Fibroblast of the aortic adventitia (primary cell): Measurements from ENCODE around the gene LRMDA. TPM values are rescaled to one million over a fixed set of nuclear protein-coding genes. Genes with fewer than 3 reads are reported as not detected.

Source experiments
- DNase-seq: peaks from one replicate; pipeline ENCODE4 v3.0.0-alpha.2; 2010; ENCODE audit warnings: low read depth
- H3K4me3 ChIP-seq: 2 replicates; pipeline ENCODE4 v1.5.1; 2011; ENCODE audit warnings: low read depth, mild to moderate bottlenecking, control low read depth, low read length, moderate library complexity
- total RNA-seq: library from RNA; depleted of rRNA; stranded (reverse); fragments of >200 nt; gene quantifications from 2 replicates; pipeline ENCODE4 v1.2.3, GENCODE V29; 2012; ENCODE audit warnings: low replicate concordance
- TF ChIP-seq, protein P1 (sequence below): IDR thresholded peaks from 2 replicates; pipeline ENCODE4 v1.5.1; 2011; ENCODE audit warnings: mild to moderate bottlenecking, low read length, control low read depth, inconsistent platforms; ENCODE audit not compliant: insufficient read depth

LRMDA gene
- total RNA-seq, 1 donor, result 6.3 TPM

GRCh38 chr10:76552091-76552873 lies 1120.9 kb downstream of the LRMDA start:
- DNase-seq, result no peak
- TF ChIP-seq, protein P1, sequence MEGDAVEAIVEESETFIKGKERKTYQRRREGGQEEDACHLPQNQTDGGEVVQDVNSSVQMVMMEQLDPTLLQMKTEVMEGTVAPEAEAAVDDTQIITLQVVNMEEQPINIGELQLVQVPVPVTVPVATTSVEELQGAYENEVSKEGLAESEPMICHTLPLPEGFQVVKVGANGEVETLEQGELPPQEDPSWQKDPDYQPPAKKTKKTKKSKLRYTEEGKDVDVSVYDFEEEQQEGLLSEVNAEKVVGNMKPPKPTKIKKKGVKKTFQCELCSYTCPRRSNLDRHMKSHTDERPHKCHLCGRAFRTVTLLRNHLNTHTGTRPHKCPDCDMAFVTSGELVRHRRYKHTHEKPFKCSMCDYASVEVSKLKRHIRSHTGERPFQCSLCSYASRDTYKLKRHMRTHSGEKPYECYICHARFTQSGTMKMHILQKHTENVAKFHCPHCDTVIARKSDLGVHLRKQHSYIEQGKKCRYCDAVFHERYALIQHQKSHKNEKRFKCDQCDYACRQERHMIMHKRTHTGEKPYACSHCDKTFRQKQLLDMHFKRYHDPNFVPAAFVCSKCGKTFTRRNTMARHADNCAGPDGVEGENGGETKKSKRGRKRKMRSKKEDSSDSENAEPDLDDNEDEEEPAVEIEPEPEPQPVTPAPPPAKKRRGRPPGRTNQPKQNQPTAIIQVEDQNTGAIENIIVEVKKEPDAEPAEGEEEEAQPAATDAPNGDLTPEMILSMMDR, result no peak
- H3K4me3 ChIP-seq, result no peak overlapping the region

DNA sequence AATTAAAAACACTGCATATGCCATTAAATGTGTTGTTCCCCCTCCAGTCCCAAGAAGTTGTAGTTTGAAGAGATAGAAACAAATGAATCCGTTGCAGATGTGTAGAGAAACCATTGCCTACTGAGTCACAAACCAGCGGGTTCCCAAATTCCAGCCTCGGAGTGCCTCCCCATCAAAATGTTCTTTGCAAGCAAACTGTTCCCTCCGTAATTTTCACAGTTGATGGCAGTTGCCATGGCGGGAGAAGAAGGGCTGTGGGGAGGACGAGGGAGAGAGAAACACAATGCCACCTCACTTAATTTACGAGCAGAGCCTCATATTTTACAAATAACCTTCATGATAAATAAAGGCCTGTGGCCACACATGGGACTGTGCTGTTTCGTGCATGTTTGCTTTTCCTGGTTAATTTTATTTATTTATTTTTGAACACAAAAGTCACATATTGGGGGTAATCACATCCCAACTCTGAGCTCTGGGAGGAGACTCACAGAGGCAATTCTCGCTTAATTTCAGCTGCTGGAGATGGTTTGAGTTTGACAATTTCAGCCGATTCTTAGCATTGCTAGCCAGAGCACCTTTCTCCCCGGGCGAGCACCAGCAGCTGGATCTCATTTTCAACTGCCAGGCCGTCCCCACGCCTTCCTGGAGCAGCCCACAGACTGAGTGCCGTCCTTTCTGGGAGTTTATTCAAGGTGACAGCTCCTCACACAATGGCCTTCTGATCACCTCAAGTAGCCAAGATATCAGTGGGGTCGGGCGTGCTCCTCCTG lies 1122.0 kb downstream of the LRMDA start:
- no peak overlapping the region for H3K4me3 ChIP-seq
- DNase-seq, result no peak
- TF ChIP-seq, protein P1, result no peak

GRCh38 chr10:76554033-76554408 lies 1122.6 kb downstream of the LRMDA start:
- H3K4me3 ChIP-seq, result no peak overlapping the region
- TF ChIP-seq, protein P1, result no peak
- DNase-seq, result no peak

DNA sequence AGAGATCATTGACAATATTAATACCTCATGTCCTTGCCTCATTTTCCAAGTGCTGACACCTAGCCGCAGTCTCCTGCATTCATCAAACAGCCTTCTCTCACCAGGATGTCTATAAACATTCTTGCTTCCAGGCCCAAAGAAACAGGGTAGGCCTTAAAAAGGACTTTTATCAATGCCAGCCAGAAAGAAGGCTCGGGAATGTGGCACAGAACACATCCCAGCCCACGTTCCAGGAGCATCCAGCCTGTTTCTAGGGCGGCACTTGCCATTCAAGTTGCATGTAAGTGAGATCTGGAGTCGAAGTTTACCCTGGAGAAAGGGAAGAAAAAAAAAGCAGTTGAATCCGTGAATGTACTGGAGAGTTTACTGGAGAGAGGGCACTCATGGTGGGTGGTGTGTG lies 1123.1 kb downstream of the LRMDA start:
- no peak overlapping the region for H3K4me3 ChIP-seq
- no peak for DNase-seq
- TF ChIP-seq, protein P1, result no peak

DNA sequence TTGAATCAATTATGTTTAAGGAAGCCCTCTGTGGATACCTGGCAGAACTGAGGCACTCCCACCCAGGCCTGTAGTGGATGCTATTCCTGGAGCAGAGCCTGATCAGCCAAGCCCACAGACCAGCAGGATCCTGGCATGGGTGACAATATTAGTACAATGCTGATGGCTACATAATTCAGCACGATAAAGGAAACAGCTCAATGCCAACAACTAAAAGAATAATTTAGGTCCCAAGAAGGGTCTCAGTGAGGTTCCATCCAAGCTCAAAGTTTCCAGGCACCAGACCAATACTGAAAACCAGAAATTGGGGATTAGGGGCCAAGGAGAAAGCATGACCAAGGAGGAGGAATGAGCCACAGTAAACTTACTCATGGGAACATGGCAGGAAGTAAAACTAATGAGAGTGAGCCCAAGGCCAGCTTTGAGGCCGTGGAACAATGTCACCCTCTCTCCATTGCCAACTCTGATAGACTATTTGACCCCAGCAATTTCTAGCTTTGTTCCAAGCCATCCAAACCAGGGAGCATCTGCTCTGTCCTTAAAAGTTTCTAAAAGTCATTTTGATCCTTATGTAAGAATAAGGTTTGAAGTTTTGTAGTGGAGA lies 1123.7 kb downstream of the LRMDA start:
- TF ChIP-seq, protein P1, result no peak
- no peak overlapping the region for H3K4me3 ChIP-seq
- no peak for DNase-seq

DNA sequence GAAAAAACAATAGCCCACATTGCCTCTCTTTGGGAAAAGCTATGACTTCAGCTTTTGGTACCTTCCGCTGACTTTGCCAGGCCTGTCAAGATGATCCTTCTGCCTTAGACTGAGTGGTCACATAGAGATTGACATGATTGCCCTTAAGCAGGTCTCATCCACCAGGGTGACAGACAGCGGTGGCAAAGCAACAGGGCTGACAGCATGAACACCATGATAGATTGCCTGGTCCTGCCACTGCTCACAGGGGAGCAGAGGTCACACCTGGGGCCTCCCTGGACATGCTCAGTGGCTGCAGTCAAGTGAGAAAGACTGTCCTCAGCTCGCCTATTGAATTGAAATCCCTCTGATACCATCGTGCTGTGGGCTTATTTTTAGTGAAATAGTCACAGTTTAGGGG lies 1125.9 kb downstream of the LRMDA start:
- no peak overlapping the region for H3K4me3 ChIP-seq
- DNase-seq, result no peak
- TF ChIP-seq, protein P1, result no peak
